ELF-1 (cell line): ENCODE results near the gene VAV3.

Source experiments
- DNase-seq: peaks from one replicate; pipeline ENCODE4 v3.0.0-alpha.2; 2016; ENCODE audit warnings: low read depth, low spot score

The VAV3 gene

DNA sequence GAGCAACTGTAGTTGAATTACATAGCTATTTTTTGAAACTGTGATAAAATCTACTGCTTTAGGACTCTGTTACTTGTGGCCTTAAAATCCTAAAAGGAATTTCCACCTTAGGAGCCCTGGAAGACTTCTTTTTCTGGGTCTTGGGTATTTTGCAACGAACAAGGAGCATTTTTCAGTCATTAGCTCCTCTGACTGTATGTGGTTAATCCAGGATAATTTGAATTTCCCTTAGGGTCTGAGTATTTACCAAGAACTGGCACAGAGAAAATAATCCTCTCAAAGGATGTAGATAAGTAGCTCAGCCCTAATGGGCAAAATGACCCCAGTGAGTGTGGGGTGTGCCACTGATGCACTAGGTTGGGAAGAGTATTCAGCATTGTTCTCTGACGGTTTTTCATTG, 170.4 kb downstream of the VAV3 start:
- no peak for DNase-seq

DNA sequence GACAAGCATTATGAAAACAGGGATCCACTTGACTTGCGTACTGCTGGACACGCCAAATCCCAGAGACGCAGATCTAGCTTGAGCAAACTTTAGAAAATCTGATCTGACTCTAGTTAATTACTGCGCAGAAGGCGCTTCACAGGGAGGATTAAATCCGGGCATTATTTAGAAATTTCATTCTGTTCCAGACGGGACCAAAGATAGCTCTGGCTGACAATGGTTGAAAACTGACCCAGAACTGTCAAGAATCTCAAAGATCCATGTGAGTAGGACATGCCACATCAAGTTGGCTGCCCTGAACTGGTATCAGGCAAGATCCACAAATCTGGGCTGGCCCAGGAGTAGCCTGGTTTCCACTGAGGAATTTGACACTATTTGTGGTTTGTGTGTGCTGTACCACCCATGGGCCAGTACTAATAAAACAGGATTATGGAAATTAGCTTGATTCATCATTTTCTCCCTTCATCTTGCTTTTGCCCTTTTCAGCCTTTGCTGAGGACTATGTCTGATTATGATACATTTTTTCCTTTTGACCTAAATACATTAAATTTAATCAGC, 171.0 kb downstream of the VAV3 start:
- DNase-seq = no peak

DNA sequence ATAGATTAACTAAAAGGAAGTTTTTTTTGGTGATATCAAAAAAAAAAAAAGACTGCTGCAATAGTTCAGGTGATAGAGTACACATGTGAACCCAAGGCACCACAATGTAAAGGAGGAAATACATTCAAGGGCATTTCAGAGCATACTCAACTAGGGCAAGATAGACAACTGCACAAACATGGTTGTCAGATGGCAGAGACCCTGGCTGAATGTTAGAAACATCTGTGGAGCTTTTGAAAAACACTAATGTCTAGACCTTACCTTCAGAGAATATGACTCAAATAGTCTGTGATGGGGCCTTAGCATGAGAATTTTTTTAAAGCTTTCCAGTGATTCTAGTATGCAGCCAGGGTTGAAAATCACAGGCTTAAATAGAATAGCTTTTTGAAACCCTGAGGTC, 173.6 kb downstream of the VAV3 start:
- no peak for DNase-seq

DNA sequence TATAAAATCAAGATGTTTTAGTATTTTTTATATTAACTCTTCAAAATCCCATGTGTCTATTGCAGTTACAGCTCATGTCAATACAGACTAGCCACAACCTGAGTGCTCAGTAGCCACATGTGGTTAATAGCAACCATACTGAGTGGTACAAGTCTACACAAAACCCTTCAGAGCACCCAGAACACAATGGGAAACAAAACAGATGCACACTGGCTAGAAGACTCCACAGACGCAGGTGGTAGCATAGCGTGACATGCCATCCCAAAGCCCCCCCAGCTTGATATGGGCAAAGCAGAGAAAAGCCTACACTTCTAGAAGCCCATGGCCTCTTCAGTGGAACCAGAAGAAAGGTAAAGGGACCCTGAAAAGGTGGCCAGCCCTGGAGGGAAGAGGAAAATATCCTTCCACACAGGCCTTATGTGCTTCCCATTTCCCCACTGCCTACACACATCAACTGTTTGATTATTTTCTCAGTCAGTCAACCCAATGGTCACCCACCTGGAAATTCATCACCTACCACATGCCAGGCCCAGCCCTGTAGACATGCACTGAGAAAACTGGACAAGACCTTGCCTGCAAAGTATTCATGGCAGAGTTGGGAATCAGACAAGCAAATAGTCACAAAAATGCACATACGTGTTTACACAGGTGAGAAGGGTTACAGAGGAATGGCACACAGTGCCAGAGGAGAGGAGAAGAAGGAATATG, 175.0 kb downstream of the VAV3 start:
- DNase-seq = no peak

DNA sequence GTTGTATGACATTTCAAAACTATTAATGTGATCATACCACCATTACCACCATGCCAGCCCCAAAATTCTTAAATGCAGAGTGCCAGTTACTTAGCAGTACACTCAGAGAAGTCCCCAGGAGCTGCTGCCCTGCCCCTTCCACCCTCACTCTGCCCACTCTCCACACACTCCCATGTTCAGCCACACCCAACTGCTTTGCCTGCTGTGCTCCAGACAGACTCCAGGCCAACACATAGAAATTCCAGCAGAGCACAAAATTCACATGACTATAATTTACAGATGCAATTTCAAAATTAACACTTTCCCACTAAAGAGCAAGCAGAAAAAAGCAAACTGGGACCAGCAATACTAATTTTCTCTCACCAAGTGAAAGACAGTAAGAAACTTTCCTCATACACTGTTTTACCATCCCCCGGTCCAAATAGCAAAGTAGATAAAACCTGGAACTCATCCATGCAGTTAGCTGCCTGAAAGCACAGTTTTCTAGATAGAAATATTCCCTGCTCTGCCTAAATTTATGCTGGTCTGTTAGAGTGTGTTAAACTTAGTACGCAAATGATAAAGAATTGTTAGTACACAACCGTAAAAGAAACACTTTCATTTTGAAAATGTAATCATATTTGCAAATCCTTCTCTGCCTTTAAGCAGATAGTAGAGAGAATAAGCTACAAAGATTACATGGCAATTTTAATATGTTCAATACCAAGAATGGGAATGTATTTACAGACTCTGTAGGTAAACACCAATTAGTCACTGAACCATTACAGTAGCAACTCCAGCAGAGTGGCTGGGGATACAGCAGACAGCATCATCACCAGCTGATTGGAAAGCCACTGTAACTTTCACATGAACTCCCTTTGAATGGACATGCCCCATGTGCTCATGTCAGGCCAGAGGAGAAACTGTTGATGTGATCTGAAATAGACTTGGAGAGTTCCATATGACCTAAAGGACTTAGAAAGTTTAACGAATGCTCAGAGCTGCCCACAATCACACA, 176.5 kb downstream of the VAV3 start:
- no peak for DNase-seq

DNA sequence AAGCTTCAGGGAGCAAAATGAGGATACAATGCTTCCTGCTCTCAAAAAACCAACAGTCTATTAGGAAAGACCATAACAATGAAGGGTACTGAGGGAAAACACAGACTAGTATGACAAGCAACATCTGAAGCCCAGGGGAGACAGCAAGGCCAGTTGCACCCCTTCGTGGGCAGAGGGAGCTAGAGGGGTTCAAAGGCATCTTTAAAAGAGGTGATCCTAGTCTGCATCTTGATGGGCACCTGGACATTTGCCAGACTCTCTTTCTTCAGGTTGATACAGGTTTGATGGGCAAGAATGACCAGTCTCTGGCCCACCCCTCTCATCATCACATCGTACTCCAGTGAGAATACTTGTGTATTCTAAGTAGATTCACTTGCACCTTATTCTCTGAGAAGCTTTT, 177.7 kb downstream of the VAV3 start:
- no peak for DNase-seq

DNA sequence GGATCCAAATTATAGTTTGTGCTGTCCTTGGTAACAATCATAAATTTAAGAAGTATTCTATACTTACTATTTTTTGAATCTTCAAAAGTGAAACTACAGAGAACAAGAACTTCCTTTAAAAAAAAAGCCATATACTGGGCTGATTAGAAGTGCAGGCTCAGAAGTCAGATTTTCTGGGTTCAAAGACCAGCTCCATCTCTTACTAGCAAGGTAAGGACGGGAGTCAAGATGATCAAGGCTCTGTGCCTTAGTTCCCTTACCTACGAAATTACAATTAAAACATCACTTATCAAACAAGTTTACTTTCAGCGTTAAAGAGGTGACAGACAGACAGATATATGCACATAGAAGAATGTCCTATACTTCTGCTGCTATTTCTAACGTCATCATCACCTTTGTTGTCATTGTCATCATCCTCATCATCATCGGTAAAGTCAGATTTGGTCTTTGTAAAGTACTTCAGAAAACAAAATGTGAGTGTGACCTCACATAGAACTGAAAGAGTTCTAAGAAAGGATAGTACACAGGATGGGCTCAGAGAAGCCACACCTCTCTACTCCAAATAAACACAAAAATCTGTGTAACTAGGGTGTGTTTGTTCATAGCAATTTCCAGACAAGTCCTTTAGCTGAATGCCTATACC, 178.7 kb downstream of the VAV3 start:
- no peak for DNase-seq

DNA sequence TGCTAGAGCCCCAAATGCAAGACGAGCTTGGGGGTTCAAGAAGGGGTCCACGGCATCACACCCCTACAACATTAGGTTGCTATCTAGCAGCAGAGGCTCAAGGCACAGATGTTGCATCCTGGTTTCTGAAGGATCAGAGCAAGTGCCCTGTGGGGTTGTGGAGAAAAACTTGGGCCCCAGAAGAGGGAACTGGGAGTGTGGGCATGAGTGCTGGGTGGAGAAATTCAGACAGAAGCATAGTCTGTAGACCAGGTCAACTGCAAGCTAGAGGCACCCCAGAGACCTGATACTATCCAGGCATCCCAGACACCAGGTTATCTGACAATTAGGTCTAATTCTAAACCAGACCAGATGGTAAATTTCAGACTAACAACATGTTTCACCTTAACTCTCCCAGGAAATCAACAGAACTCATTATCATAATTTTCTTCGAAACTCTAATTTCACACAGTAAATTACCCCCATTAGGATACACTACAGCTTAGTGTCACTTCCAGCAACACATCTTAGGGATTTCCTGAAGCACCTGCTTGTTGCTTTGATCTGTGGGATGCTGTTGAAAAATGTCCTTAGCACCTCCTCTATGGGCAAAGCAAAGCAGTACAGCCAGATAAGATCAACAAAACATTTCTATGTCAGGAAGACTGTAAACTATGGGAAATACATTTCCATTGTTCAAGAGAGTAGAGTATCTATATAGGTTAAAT, 179.3 kb downstream of the VAV3 start:
- no peak for DNase-seq

DNA sequence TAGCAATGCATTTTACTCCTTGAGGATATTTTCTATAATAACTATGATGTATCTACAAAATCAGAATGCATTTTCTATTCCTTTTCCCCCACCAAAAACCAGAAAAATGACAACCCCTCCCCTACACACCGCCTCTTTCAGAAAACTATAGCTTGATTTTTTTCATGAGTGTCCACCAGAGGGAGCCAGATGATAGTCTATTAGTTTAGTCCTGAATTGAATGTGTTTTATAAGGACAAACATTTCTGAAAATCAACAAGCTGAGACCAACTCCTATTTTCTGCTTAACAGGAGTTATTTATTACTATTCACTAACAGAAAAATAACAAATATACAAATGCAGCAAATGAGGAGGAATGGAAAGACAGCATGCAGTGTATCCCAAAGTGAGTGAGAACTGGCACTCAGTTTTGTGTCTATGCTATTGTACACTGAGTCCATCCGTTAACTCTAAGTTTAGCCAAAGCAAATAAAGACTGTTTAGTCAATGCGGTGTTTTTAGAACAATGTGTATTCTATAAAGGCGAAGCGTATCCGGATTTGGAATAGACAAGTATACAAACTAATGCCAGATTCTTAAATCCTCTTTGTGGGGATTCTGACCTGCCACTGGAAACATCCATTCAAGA, 182.6 kb downstream of the VAV3 start:
- no peak for DNase-seq

DNA sequence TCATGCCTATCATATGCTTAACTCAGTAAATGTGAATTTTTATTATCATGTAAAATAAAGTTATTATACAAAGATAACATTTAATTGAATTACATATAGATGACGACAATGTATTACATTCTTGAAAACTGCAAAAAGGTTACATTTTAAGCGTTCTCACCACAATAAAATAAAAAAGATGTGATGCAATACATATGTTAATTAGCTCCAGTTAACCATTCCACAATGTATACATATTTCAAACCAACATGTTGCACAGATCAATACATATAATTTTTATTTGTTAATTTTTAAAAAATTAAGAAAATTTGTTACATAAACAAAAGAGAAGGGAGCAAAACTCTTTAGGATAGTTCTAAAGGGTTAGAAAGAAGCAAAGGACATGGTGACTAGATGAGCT, 183.7 kb downstream of the VAV3 start:
- DNase-seq = no peak

DNA sequence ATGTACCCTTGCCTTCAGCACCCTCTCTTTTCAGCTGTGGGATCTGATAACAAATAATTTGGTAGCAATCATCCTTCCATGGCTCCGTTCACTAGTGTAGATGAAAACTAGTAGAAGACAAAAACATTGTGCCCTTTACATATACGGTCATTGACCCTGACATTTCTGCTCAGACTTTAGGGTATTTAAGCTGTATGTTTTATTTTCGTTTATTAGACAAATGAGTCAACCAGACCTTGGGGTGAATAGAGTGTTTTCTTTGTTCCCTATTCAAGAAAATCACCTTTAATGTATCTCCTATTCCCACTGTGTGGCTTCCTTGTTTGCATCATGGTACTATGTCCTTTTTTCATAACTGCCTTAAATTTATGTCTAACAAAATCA, 187.3 kb downstream of the VAV3 start:
- no peak for DNase-seq

DNA sequence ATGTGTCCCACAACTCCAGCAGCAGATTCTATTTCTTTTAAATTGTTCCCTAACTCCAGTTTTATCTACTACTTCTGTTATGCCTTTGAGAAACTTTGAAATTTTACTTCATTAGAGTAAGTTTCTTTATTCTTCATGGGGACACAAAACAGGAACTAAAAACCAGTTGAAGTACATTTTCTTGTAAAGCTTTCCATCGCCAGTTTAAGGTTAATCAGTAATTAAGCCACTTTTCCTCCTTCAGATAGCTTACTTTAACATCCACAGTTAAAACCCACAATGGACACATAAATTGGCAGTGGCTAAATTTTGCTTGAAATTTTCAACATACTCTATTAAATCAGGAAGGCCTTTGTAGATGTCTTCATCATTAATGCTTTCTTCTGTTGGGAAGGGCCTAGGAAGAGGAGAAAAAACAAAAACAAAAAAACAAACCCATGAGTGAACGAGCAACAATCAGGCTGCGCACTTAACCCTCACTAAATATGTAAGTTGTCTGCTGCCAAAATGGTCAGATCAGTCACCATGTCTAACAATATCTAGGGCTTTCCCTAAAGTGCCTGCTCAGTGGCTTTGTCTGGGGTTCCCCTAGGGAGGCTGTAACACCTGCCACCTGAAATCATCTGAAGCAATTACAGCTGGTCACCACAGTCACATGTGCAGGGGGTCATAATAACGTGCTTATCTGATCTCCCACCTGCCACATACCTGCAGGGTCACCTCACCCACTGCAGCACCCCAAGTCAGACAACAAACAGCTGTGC, 187.9 kb downstream of the VAV3 start:
- DNase-seq = no peak

DNA sequence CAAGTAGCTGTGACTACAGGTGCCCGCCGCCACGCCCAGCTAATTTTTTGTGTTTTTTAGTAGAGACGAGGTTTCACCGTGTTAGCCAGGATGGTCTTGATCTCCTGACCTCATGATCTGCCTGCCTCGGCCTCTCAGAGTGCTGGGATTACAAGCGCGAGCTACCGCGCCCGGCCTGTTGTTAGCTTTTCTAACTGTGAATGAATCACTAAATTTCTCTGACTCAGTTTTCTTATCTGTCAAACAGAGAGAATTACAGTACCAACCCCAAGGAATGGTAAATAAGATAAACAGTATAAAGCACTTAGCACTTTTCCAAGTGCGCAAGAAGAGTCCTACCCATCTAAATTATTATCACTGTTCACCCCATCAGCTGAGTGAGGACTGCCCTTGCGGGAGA, 193.6 kb downstream of the VAV3 start:
- DNase-seq = no peak

DNA sequence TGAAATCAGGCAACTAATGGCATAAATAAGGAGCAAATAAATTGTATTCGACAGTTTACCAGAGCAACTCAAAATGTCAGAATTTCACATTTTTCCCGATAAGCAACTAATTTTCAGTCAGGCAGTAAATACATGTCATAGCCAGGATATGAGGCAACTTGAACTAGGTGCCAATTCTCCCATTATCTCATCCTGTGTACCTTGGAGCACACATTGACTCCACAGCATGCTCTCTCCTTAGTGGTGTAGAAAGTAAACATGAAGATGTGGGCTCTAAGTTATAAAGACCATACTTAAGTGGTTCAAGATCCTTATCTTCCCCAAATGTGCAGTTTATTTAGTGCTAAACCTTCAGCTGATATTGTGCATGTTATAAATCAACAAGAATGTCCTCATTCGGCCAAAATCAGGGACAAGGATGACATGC, 197.8 kb downstream of the VAV3 start:
- no peak for DNase-seq

DNA sequence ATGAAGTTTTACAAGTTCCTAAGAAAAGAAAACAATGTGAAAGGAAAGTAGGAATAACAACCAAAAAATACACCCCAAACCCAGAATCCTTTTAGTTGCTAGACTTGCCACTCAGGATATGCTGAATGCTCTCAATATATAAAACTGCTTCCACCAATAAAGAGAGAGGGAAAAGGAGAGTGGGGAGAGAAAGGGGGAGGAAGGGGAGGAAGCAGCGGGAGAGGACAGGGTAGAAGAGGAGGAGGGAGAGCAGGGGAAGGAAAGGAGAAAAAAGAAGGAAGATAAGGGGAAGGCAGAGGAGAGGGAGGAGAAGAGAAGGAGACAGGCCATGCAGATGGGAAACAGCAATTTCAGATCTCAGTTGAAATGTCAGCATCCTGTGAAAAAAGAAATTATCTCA, 198.4 kb downstream of the VAV3 start:
- DNase-seq = no peak

DNA sequence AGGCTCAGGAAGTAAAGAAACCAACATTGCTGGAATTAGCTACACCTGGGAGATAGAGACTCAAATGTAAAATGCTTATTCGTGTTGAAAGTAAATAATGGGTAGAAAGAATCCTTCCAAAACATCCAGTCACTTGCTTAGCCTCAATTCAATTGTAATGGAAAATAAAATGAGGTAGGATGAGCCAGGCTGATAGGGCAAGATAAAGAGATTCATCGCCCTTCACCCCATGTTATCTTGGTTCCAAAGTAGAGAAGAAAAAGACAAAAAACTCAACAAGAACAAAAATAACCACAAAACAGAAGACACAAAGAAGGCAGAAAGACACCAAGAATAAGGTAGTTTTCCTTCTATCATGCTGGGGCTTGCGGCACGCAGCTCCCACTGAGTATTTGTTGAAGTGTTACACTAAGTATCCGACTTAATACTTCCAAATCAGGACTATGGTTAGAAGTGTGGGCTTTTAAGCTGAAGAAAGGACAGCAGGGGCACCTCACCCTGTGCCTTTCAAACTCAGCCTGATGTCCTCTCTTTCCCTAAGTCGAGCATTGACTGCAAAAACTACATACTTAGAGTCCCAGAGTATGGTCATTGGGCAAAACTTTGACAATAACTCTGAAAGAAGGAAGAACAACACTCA, 202.1 kb downstream of the VAV3 start:
- no peak for DNase-seq

DNA sequence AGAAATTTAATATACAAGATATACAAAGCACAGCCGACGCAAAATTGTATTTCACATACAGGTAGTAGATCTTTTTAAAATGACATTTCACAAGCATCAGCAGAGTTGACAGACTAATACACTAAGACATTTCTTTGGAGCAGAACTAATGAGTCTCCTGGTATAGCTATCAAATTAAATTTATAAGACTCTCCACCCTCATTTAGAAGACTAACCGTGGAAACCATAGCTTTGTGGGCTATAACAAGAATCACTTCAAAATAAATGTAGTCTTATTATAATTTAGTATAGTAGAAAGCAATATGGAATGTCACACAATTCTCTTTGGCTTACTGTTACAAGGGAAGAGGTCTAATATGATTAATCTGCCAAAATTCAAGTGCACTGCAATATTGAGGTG, 204.9 kb downstream of the VAV3 start:
- DNase-seq = no peak

DNA sequence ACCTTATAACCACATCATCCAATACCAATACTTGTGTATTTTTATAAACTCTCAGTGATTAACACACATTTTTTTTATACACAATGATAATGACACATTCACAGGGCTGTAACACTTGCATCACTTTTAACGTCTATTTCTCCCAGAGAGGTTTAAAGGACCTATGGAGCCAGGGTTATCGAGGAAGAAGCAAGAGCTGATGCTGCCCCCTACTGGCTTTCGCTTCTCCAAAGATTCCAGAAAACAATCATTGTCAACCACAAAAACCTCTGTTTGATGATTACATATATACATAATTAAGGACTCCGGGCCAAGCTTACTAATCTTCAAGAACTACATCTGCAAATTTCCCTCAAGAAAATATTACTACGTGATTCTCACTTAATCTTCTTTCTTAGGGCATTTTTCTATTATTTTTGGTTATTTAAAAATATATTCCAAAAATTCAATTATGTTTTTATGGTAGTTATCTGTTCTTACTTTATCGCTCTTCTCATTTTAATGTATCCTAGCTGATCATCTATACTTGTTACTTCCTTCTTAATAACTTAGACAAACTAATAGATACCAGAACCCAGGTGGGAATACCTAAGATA, 214.5 kb downstream of the VAV3 start:
- DNase-seq = peak; percentile 78

DNA sequence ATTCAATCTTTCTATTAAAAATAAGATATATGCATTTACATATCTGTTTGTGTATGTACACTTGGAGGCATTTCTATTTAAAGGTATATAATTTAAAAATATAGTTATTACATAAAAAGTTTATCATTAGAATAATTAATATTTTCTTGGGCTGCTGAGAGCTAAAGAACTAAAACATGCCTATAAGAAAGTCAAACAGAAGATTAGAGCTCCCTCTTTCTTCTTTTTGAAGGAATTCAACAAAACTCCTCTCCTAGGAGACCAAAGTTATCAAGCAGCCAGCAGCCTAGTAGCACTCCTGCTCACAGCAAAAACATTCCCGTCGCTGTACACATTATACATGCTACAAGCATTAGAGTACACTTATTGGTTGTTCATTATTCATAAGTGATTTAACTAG, 216.4 kb downstream of the VAV3 start:
- no peak for DNase-seq
